ENCODE results near the gene GAS7. TPM values are rescaled to one million over a fixed set of nuclear protein-coding genes. Genes with fewer than 3 reads are reported as not detected.

The GAS7 gene
- total RNA-seq, 1 donor from 2014 or later = 0.16 TPM

DNA sequence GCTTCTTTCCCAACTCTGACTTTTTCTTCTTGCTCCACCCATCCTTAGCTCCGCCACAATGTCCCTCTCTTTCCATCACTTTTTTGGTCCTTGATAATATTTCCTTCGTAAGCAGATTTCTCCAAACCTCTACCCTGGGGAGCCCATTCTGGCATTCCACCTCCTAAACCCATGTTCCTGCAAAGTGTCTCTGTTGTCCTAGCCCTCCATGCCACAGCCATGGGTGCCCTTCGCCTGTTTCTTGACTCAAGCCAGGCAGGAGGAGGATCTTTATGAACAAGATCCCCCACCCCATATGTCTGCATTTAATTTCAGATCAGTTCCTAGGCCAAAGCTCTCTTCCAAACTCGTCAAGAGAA is 42.4 kb downstream of the GAS7 start:
- Mint-ChIP-seq H3K9me3 (no peaks in the 10 kb centered on the region), H3K27ac (no peak overlapping the region), H3K4me1 (ENCODE audit: low read depth) (no peaks in the 10 kb centered on the region), H3K4me3 (no peak overlapping the region), H3K36me3 (ENCODE audit: low read depth) (no peaks in the 10 kb centered on the region), H3K27me3 (ENCODE audit: insufficient read depth) (peaks cover 2% of the 10 kb centered on the region)
- intact Hi-C loops (cut with micrococcal nuclease) = no loop called here
- no peak for DNase-seq (ENCODE audit: low spot score)

DNA sequence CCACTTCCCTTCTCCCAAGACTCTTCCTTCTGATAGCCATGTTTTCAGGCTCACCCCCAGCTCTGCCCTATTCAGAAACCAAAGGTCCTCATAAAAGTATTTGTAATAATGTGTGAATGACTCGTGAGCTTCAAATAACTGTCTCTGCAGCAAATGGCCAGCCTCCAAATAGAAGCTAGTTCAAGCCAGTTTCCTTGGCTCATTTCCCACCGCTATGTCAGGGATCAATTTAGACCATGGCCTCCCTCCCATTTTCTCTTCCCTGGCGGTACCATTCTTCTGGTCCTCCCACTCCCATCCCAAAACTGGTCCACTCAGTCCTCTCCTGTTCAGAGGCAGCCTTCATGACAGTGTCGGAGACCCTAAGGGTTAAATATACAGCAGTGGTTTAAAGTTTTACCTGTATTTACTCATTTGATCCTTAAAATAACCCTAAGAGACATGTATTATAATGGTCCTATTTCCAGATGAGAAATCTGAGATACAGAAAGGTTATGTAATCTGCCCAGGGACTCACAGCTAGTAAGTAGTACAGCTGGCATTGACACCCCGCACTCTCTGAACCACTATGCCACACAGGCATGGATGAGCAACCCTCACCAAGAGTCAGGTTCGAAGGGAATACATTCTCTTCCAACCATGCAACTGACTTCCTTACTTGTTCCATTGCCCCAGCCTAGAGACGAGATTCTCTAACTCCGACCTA is 42.9 kb downstream of the GAS7 start:
- no peaks in the 10 kb centered on the region for H3K36me3 Mint-ChIP-seq (ENCODE audit: low read depth)
- no peak for DNase-seq (ENCODE audit: low spot score)
- H3K27ac Mint-ChIP-seq = no peak overlapping the region
- H3K4me3 Mint-ChIP-seq = no peak overlapping the region
- intact Hi-C loops (cut with micrococcal nuclease) = no loop called here
- no peaks in the 10 kb centered on the region for H3K4me1 Mint-ChIP-seq (ENCODE audit: low read depth)
- peaks cover 2% of the 10 kb centered on the region for H3K27me3 Mint-ChIP-seq (ENCODE audit: insufficient read depth)
- H3K9me3 Mint-ChIP-seq = no peaks in the 10 kb centered on the region

- intact Hi-C loops (cut with micrococcal nuclease) = no loop called here
- Mint-ChIP-seq H3K4me1 (ENCODE audit: low read depth) (peaks cover 12% of the 10 kb centered on the region), H3K27ac (no peak overlapping the region), H3K9me3 (peaks cover 6% of the 10 kb centered on the region), H3K27me3 (ENCODE audit: insufficient read depth) (peaks cover 7% of the 10 kb centered on the region), H3K4me3 (no peak overlapping the region), H3K36me3 (ENCODE audit: low read depth) (no peaks in the 10 kb centered on the region)
- DNase-seq (ENCODE audit: low spot score) = no peak
Measured at GRCh38 chr17:10151667-10152496, 46.5 kb downstream of the GAS7 start.

DNA sequence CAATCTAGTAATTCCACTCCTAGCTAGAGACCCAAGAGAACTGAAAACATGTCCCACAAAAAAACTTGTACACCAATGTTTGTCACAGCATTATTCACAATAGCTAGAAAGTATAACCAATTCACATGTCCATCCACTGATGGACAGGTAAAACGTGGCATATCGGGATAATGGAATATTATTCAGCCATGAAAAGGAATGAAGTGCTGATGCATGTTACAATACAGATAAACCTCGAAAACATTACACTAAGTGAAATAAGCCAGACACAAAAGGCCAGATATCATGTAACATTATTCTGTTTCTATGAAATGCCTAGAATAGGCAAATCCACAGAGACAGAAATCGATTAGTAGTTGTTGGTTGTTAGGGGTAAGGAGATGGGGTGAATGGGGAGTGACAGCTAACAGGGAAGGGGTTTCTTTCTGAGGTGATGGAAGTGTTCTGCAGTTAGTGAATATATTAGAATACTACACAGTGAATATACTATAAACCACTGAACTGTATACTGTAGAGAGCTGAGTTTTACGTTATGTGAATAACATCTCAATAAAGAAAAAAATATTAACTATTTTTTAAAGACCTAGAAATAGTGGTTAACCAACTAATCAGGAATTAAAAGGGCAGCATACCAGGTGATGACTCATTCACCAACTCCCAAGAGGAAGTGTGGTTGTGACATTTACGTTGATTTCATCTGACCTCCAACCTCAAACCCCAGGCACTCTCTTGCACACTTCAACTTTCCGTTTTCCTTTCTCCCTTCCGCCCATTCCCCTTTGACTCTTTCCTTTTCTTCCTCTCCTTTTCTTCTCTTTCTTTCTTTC is 48.6 kb downstream of the GAS7 start:
- H3K9me3 Mint-ChIP-seq = peaks cover 6% of the 10 kb centered on the region
- no peak overlapping the region for H3K4me3 Mint-ChIP-seq
- no peak overlapping the region for H3K27ac Mint-ChIP-seq
- intact Hi-C loops (cut with micrococcal nuclease) = no loop called here
- peaks cover 14% of the 10 kb centered on the region for H3K27me3 Mint-ChIP-seq (ENCODE audit: insufficient read depth)
- DNase-seq (ENCODE audit: low spot score) = no peak
- H3K36me3 Mint-ChIP-seq (ENCODE audit: low read depth) = no peaks in the 10 kb centered on the region
- peaks cover 16% of the 10 kb centered on the region for H3K4me1 Mint-ChIP-seq (ENCODE audit: low read depth)

DNA sequence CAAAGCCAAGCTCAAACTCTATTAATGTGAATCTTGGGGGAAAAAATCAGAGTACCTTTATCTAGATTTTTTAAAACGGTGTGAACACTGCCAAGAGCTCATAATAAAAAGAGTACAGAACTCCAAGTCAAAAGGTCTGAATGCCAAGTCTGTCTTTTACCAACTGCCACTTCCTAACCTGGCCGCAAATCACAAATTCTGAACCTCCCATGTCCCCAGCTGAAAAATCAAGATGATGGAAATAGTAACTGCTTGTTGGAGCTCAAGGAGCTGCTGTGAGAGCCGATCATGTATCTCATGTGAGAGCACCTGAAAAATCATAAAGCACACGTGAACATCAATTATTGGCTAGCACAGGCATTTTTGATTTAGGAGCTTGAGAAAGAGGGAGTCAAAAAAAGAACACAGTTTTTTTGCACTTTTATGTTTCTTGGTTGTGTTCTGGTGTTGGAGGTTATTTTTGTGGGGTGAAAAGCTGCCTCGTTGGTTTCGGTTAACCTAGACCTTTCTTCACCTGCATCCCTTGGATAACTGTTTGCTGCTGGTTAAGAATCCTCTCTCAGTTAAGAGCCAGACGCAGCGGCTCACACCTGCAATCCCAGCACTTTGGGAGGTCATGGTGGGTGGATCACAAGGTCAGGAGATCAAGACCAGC is 50.5 kb downstream of the GAS7 start:
- Mint-ChIP-seq H3K4me3 (no peak overlapping the region), H3K27ac (no peak overlapping the region), H3K9me3 (peaks cover 6% of the 10 kb centered on the region), H3K36me3 (ENCODE audit: low read depth) (no peaks in the 10 kb centered on the region), H3K4me1 (ENCODE audit: low read depth) (peaks cover 16% of the 10 kb centered on the region), H3K27me3 (ENCODE audit: insufficient read depth) (peaks cover 16% of the 10 kb centered on the region)
- DNase-seq (ENCODE audit: low spot score) = no peak
- intact Hi-C loops (cut with micrococcal nuclease) = no loop called here

- H3K27ac Mint-ChIP-seq = no peak overlapping the region
- H3K4me3 Mint-ChIP-seq = no peak overlapping the region
- H3K4me1 Mint-ChIP-seq (ENCODE audit: low read depth) = peaks cover 16% of the 10 kb centered on the region
- H3K27me3 Mint-ChIP-seq (ENCODE audit: insufficient read depth) = peaks cover 14% of the 10 kb centered on the region
- no peak for DNase-seq (ENCODE audit: low spot score)
- intact Hi-C loops (cut with micrococcal nuclease) = no loop called here
- H3K9me3 Mint-ChIP-seq = peaks cover 6% of the 10 kb centered on the region
- no peaks in the 10 kb centered on the region for H3K36me3 Mint-ChIP-seq (ENCODE audit: low read depth)
Measured at GRCh38 chr17:10147040-10147439, 51.4 kb downstream of the GAS7 start.

DNA sequence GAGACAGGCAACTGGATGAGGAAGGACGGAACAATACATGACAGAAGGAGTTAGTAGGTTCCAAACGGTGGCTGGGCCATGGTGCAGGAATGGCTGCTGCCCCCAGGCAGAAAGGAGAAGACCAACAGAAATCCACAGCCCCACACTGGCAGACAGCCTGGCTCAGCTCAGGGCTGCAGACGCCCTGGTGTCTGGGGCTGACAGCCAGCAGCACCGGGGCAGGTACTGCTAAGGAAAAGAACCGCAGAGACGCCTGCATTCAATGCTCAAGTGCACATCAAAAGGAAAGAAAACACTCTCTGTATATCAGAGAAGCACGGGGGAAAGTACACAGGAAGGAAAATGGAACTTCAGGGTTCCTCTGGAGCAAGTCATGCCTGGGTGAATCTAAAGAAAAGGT is 53.4 kb downstream of the GAS7 start:
- H3K27ac Mint-ChIP-seq = no peak overlapping the region
- no peaks in the 10 kb centered on the region for H3K36me3 Mint-ChIP-seq (ENCODE audit: low read depth)
- no peak for DNase-seq (ENCODE audit: low spot score)
- H3K9me3 Mint-ChIP-seq = peaks cover 6% of the 10 kb centered on the region
- H3K4me3 Mint-ChIP-seq = no peak overlapping the region
- intact Hi-C loops (cut with micrococcal nuclease) = no loop called here
- peaks cover 11% of the 10 kb centered on the region for H3K4me1 Mint-ChIP-seq (ENCODE audit: low read depth)
- peaks cover 14% of the 10 kb centered on the region for H3K27me3 Mint-ChIP-seq (ENCODE audit: insufficient read depth)

DNA sequence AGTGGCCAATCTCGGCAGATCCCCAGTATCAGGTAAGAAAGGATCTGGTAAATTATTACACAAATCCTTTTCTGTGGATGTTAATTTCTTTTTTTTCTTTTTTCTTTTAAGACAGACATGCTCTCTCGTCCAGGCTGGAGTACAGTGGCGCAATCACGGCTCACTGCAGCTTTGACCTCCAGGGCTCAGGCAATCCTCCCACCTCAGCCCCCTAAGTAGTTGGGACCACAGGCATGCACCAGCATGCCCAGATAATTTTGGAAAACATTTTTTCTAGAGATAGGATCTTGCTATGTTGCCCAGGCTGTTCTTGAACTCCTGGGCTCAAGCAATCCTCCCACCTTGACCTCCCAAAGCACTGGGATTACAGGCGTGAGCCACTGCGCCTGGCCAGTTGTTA is 54.0 kb downstream of the GAS7 start:
- DNase-seq (ENCODE audit: low spot score) = no peak
- peaks cover 14% of the 10 kb centered on the region for H3K27me3 Mint-ChIP-seq (ENCODE audit: insufficient read depth)

GRCh38 chr17:10141436-10141835 is 57.0 kb downstream of the GAS7 start:
- no peak overlapping the region for H3K27ac Mint-ChIP-seq
- peaks cover 4% of the 10 kb centered on the region for H3K4me1 Mint-ChIP-seq (ENCODE audit: low read depth)
- no peak for DNase-seq (ENCODE audit: low spot score)
- intact Hi-C loops (cut with micrococcal nuclease) = no loop called here
- no peaks in the 10 kb centered on the region for H3K9me3 Mint-ChIP-seq
- no peaks in the 10 kb centered on the region for H3K36me3 Mint-ChIP-seq (ENCODE audit: low read depth)
- H3K4me3 Mint-ChIP-seq = no peak overlapping the region
- peaks cover 7% of the 10 kb centered on the region for H3K27me3 Mint-ChIP-seq (ENCODE audit: insufficient read depth)

More for the DNA sequence above, 54.0 kb downstream of the GAS7 start:
- H3K27ac Mint-ChIP-seq = no peak overlapping the region
- intact Hi-C loops (cut with micrococcal nuclease) = no loop called here
- H3K4me1 Mint-ChIP-seq (ENCODE audit: low read depth) = peaks cover 6% of the 10 kb centered on the region
- no peaks in the 10 kb centered on the region for H3K36me3 Mint-ChIP-seq (ENCODE audit: low read depth)
- peaks cover 2% of the 10 kb centered on the region for H3K9me3 Mint-ChIP-seq
- no peak overlapping the region for H3K4me3 Mint-ChIP-seq

DNA sequence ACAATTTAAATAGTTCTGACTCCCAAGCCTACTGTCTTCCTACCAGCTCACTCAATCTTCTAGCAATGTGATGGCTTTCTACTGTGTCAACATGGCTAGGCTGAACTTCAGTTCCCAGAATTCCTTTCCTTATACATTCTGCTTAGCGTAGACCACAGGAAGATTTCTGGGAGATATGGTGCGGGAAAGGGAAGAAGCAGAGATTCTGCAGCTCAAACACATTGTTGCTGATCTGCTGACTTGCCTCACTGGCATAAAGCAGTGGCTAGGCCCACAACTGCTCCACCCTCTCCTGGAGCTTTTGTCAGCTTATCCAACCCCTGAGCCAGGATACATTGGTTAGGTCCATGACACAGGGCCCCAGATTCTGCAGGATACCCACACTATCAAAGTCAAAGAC is 58.8 kb downstream of the GAS7 start:
- intact Hi-C loops (cut with micrococcal nuclease) = no loop called here
- no peak for DNase-seq (ENCODE audit: low spot score)
- Mint-ChIP-seq H3K4me1 (ENCODE audit: low read depth) (no peaks in the 10 kb centered on the region), H3K36me3 (ENCODE audit: low read depth) (no peaks in the 10 kb centered on the region), H3K27me3 (ENCODE audit: insufficient read depth) (peaks cover 3% of the 10 kb centered on the region), H3K27ac (no peak overlapping the region), H3K4me3 (no peak overlapping the region), H3K9me3 (no peaks in the 10 kb centered on the region)

DNA sequence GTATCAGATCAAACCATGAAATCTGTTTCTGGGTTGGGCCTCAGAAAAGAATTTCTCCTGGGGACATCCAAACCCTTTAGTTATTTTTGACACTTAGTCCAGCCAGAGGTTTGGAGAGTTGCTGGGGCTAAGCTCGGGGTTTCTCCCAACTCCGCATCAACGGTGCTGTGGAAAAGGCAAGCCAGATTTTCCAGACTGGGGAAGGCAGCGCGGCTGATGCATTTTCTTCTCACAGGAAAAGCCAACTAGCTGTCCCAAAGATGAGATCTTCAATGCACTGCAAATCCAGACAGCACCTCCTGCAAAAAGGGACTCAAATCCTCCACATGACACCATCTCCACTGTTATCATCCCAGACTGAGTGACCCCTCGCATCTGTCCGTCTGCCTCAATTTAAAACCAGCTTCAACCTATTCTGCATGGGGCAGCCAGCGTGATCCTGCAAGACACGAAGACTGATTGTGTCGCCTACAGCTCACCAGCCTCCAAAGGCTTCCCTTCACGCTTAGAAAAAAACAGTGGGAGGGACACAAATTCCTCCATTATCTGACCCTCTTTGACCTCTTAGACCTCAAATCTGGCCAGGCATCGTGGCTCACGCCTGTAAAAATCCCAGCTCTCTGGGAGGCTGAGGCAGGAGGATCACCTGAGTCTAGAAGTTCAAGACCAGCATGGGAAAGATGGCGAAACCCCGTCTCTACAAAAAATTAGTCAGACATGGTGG is 62.0 kb downstream of the GAS7 start:
- no peak overlapping the region for H3K27ac Mint-ChIP-seq
- no peaks in the 10 kb centered on the region for H3K36me3 Mint-ChIP-seq (ENCODE audit: low read depth)
- intact Hi-C loops (cut with micrococcal nuclease) = no loop called here
- no peak for DNase-seq (ENCODE audit: low spot score)
- no peak overlapping the region for H3K4me3 Mint-ChIP-seq
- peaks cover 5% of the 10 kb centered on the region for H3K27me3 Mint-ChIP-seq (ENCODE audit: insufficient read depth)
- no peaks in the 10 kb centered on the region for H3K9me3 Mint-ChIP-seq
- H3K4me1 Mint-ChIP-seq (ENCODE audit: low read depth) = no peaks in the 10 kb centered on the region

- no peak for DNase-seq (ENCODE audit: low spot score)
- Mint-ChIP-seq H3K4me3 (no peak overlapping the region), H3K36me3 (ENCODE audit: low read depth) (no peaks in the 10 kb centered on the region), H3K9me3 (no peaks in the 10 kb centered on the region), H3K4me1 (ENCODE audit: low read depth) (no peaks in the 10 kb centered on the region), H3K27ac (no peak overlapping the region), H3K27me3 (ENCODE audit: insufficient read depth) (peaks cover 5% of the 10 kb centered on the region)
- intact Hi-C loops (cut with micrococcal nuclease) = no loop called here
Measured at GRCh38 chr17:10135539-10136257, 62.7 kb downstream of the GAS7 start.
